ENCODE results near the gene HEXIM1.
A peak's percentile ranks its signal among the peaks of the same experiment; 100 is the strongest.

HEXIM1 gene

GRCh38 chr17:45190503-45191255 lies 42.4 kb downstream of the HEXIM1 start:
- no peak for DNase-seq
- in situ Hi-C loops (cut with MboI; ENCODE audit: low pct_unique_long_range_greater_than_20kb, low sequenced_read_pairs): no loop called here

GRCh38 chr17:45195424-45195823 lies 47.1 kb downstream of the HEXIM1 start:
- DNase-seq: no peak
- in situ Hi-C loops (cut with MboI; ENCODE audit: low pct_unique_long_range_greater_than_20kb, low sequenced_read_pairs): no loop called here

GRCh38 chr17:45197108-45197507 lies 48.8 kb downstream of the HEXIM1 start:
- DNase-seq: no peak
- in situ Hi-C loops (cut with MboI; ENCODE audit: low pct_unique_long_range_greater_than_20kb, low sequenced_read_pairs): no loop called here

GRCh38 chr17:45197555-45198334 lies 49.5 kb downstream of the HEXIM1 start:
- in situ Hi-C loops (cut with MboI; ENCODE audit: low pct_unique_long_range_greater_than_20kb, low sequenced_read_pairs): no loop called here
- peak; percentile 91 for DNase-seq

GRCh38 chr17:45200701-45201100 lies 52.4 kb downstream of the HEXIM1 start:
- peak; percentile 50 for DNase-seq
- in situ Hi-C loops (cut with MboI; ENCODE audit: low pct_unique_long_range_greater_than_20kb, low sequenced_read_pairs): no loop called here

GRCh38 chr17:45201457-45201856 lies 53.2 kb downstream of the HEXIM1 start:
- no peak for DNase-seq
- in situ Hi-C loops (cut with MboI; ENCODE audit: low pct_unique_long_range_greater_than_20kb, low sequenced_read_pairs): no loop called here

Measured in KBM-7 (cell line).